Colonic mucosa (tissue), 4 donors: ENCODE results near the gene PAIP2B. TPM values are rescaled to one million over a fixed set of nuclear protein-coding genes. Genes with fewer than 3 reads are reported as not detected.

ENCODE experiments used
- DNase-seq: peaks from one replicate; pipeline ENCODE4 v3.0.0-alpha.2; 2020
- H3K27ac ChIP-seq: fragments of 200-600 bp; one replicate; pipeline ENCODE4 v1.8.0; 2021
- H3K27me3 ChIP-seq: fragments of 200-600 bp; one replicate; pipeline ENCODE4 v1.8.0; 2021
- H3K36me3 ChIP-seq: fragments of 200-600 bp; one replicate; pipeline ENCODE4 v1.8.0; 2021
- H3K4me1 ChIP-seq: fragments of 200-600 bp; one replicate; pipeline ENCODE4 v1.8.0; 2021; ENCODE audit warnings: mild to moderate bottlenecking
- H3K4me3 ChIP-seq: fragments of 200-600 bp; one replicate; pipeline ENCODE4 v1.8.0; 2021
- H3K9ac ChIP-seq, 2 donors: one replicate each; pipeline ENCODE4 v1.7.0; 2013; ENCODE audit warnings: control low read depth in 2 of 2, low read depth in 2 of 2, low read length in 2 of 2
- H3K9me3 ChIP-seq: fragments of 200-600 bp; one replicate; pipeline ENCODE4 v1.8.0; 2021
- intact Hi-C: fragments of 100-400 bp; cut with DNase I; formaldehyde crosslinking; loops from one replicate; pipeline ENCODE4 v1.14.1; 2022
- total RNA-seq, 2 donors: library from RNA; stranded (reverse); fragmentation: NEBNext Ultra II Directional in 1 of 2; extraction: Animal tissue kit (Norgen Biotek cat#: 25700) in 1 of 2; gene quantifications; one replicate each; pipeline ENCODE4 v1.2.1, GENCODE V29; 2021
- TF ChIP-seq, protein P1 (sequence below): fragments of 200-600 bp; IDR thresholded peaks from one replicate; pipeline ENCODE4 v1.8.0; 2022; ENCODE audit warnings: antibody characterized with exemption, mild to moderate bottlenecking
- donor health status: healthy.
- donor health status: DM: no; HTN: no; CAD: no.
- donor health status: DM: no; HTN: no; CAD: no.

The PAIP2B gene, protein sequence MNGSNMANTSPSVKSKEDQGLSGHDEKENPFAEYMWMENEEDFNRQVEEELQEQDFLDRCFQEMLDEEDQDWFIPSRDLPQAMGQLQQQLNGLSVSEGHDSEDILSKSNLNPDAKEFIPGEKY
- 1 to 10 TPM; 7.1 to 8.0 TPM for total RNA-seq

DNA sequence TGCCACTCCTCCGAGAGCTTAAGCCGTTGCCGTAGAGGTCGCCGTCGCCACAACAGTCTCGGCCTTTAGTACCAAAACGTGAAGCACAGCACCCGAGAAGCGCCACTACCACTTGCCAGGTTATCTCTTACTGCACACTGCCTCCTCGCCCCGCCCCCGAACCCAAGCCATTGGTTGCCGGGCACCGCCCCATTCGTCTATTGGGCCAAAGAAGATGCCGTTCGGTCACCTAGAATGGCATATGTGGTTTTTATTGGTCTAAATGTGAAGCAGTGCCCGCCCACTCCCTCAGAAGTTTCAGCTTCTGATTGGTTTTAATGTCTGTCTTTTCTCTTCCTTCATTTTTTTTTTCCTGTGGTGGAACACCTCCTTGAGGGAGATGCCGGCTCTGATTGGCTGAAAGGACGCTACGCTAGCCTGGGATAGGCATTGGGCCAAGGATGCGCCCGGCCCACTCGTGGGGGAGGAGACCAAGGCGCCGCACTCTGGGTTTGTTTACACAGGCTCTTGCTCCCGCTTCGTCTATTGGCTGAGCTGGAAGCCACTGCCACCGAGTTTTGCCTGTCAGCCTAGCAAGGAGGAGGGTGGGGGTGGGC lies at the start of gene PAIP2B:
PAIP2B (minus strand) TSS at position 139 of the 596 bp plus-strand sequence. CDS start 24,514 bp downstream, outside the sequence.
- Histone ChIP-seq H3K4me1 (no peaks in the 10 kb centered on the region), H3K27ac (peak within 1 kb of the TSS; percentile 60), H3K9ac (peak within 1 kb of the TSS; percentile 78 to 81), H3K9me3 (no peaks in the 10 kb centered on the region), H3K4me3 (peak within 1 kb of the TSS; percentile 87), H3K36me3 (no peaks in the 10 kb centered on the region), H3K27me3 (no peaks in the 10 kb centered on the region)
- TF ChIP-seq, protein P1, sequence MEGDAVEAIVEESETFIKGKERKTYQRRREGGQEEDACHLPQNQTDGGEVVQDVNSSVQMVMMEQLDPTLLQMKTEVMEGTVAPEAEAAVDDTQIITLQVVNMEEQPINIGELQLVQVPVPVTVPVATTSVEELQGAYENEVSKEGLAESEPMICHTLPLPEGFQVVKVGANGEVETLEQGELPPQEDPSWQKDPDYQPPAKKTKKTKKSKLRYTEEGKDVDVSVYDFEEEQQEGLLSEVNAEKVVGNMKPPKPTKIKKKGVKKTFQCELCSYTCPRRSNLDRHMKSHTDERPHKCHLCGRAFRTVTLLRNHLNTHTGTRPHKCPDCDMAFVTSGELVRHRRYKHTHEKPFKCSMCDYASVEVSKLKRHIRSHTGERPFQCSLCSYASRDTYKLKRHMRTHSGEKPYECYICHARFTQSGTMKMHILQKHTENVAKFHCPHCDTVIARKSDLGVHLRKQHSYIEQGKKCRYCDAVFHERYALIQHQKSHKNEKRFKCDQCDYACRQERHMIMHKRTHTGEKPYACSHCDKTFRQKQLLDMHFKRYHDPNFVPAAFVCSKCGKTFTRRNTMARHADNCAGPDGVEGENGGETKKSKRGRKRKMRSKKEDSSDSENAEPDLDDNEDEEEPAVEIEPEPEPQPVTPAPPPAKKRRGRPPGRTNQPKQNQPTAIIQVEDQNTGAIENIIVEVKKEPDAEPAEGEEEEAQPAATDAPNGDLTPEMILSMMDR, result no peak
- intact Hi-C loops, result loop anchor here (5.0 kb wide), 1 partner anchor 50 kb away; no protein-coding TSS in a partner anchor
- DNase-seq, result peak; percentile 99

DNA sequence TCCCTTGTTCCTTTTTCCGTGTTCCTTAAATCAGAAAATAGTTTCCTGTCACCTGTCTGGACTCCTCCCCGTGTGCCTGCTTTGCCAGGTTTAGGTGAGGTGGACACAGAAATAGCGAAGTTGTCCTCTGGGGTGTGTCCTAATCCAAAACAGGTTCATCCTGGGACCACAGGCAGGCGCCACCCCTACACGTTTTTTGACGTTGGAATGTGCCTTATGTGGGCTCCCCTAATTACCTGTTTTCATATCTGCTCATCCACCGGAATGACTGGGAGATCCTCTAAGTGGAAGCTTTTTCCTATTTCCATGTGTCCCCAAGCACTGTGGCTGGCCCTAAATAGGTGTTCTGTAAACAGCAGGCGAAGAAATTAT lies 49.0 kb upstream of the PAIP2B start:
- Histone ChIP-seq H3K27ac (no peak overlapping the region), H3K9me3 (no peaks in the 10 kb centered on the region), H3K4me3 (peak overlapping the region; percentile 64), H3K4me1 (no peaks in the 10 kb centered on the region), H3K36me3 (no peaks in the 10 kb centered on the region), H3K9ac (no peak overlapping the region), H3K27me3 (no peaks in the 10 kb centered on the region)
- TF ChIP-seq, protein P1, result no peak
- DNase-seq, result no peak
- intact Hi-C loops, result loop anchor here (5.0 kb wide), 1 partner anchor 49 kb away; the partner anchor contains the start of gene PAIP2B

DNA sequence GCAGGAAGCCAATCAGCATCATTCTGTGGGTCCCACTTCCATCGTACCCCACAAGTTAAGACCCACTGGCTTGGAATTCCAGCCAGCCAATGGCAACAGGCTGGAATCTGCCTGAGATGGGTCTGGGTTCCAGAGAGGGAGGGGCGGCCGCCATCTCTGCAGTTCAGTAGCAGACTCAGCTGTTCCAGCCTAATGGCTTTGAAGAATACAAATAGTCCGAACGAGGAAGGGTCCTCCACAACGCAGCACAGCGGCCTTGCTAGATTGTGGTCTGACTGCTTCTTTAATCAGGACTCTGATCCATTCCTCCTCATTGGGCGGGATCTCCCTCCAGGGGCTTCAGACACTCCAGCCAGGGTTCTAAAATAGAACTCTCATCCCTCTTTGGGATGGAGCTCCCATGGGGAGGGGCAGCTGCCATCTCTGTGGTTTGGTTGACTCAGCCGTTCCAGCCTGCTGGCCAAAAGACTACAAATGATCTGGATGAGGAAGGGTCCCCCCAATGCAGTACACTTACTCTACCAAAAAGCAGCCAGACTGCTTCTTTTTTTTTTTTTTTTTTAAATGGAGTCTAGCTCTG lies 42.7 kb upstream of the PAIP2B start:
- intact Hi-C loops, result no loop called here
- Histone ChIP-seq H3K4me1 (no peaks in the 10 kb centered on the region), H3K27me3 (no peaks in the 10 kb centered on the region)

DNA sequence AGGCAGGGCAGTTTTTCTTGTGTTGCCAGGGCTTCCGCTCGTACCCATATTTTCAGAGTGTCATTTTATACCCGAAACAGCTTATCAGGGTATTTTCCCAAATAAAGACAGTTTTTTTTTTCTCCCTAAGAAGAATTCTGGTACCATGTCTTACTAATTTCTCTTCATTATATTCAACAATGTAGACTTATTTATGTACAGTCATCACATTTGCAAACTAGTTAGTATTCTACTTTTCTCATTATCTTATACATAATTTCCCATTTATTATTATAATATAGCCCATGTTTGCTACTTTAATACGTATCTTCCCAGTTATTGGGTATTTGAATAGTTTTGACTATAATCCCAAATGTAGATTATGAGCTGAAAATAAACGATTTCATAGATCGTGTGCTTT lies 36.5 kb upstream of the PAIP2B start:
- Histone ChIP-seq H3K9ac (no peak overlapping the region), H3K27ac (no peak overlapping the region), H3K9me3 (no peaks in the 10 kb centered on the region), H3K27me3 (no peaks in the 10 kb centered on the region), H3K4me3 (no peak overlapping the region), H3K4me1 (no peaks in the 10 kb centered on the region), H3K36me3 (no peaks in the 10 kb centered on the region)
- no peak for DNase-seq
- TF ChIP-seq, protein P1, result no peak
- intact Hi-C loops, result no loop called here

More for the DNA sequence above, 42.7 kb upstream of the PAIP2B start:
- no peak overlapping the region for H3K27ac ChIP-seq
- no peak overlapping the region for H3K4me3 ChIP-seq
- no peaks in the 10 kb centered on the region for H3K36me3 ChIP-seq
- DNase-seq, result no peak
- no peak overlapping the region for H3K9ac ChIP-seq
- TF ChIP-seq, protein P1, result no peak
- no peaks in the 10 kb centered on the region for H3K9me3 ChIP-seq

DNA sequence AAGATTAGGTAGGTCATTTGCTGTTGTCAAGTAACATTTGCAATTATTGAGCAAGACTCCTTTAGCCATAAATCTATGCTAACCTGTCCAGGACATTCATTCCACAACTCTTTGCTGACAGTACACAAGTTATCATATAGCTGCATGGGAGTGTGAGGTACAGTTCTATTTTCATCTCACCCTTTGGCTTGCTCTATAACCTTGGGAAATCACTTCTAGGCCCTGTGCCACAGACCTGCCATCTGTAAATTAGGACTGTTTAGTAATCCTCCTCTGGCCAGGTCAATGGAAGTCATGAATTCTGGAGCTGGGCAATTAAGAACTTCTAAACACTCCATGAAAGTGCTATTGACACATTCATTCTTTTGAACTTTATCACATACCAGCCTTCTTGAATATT lies 34.6 kb upstream of the PAIP2B start:
- intact Hi-C loops, result no loop called here
- no peaks in the 10 kb centered on the region for H3K9me3 ChIP-seq

More for the DNA sequence above, 34.6 kb upstream of the PAIP2B start:
- DNase-seq, result no peak
- Histone ChIP-seq H3K4me1 (no peaks in the 10 kb centered on the region), H3K36me3 (no peaks in the 10 kb centered on the region), H3K27ac (no peak overlapping the region), H3K9ac (no peak overlapping the region), H3K27me3 (no peaks in the 10 kb centered on the region), H3K4me3 (no peak overlapping the region)
- TF ChIP-seq, protein P1, result no peak
